H1 (cell line): ENCODE results near the gene RPS28. TPM values are rescaled to one million over a fixed set of nuclear protein-coding genes. Genes with fewer than 3 reads are reported as not detected.

Experiments
- CTCF ChIA-PET: fragments of 300-600 bp; sonication (Branson Sonifier 250); formaldehyde crosslinking; loops from one replicate; lab custom pipeline; 2021; ENCODE audit not compliant: partially characterized antibody; lab: Charles Lee
- POLR2A ChIA-PET: fragments of 300-600 bp; sonication (Branson Sonifier 250); formaldehyde crosslinking; loops from one replicate; lab custom pipeline; 2021; ENCODE audit warnings: inconsistent platforms; ENCODE audit not compliant: partially characterized antibody; lab: Charles Lee
- DNase-seq, 2 experiments: peaks; one replicate each; pipeline versions ENCODE4 v3.0.0 to v3.0.0-alpha.2; 2010 to 2022; ENCODE audit warnings: low spot score in 2 of 2, low read depth in 1 of 2, mixed read lengths in 1 of 2
- FAIRE-seq: peaks from 2 replicates; lab custom pipeline; 2011; peaks lifted over from hg19 to GRCh38; lab: Jason Lieb, UNC
- H2AFZ ChIP-seq: 2 replicates; pipeline ENCODE4 v1.8.1; 2012; ENCODE audit warnings: low read length, inconsistent platforms
- H2AK5ac ChIP-seq: 2 replicates; pipeline ENCODE4 v1.6.1; 2013; ENCODE audit warnings: low read depth, low read length
- H2BK120ac ChIP-seq: replicated peaks from 2 replicates; pipeline ENCODE3; 2013; ENCODE audit warnings: low read depth, low read length, inconsistent platforms
- H2BK12ac ChIP-seq: 2 replicates; pipeline ENCODE4 v1.6.1; 2013; ENCODE audit warnings: low read depth, low read length
- H2BK15ac ChIP-seq: 2 replicates; pipeline ENCODE4 v1.6.1; 2013; ENCODE audit warnings: low read length
- H2BK20ac ChIP-seq: 2 replicates; pipeline ENCODE4 v1.6.1; 2013; ENCODE audit warnings: low read length
- H2BK5ac ChIP-seq: 2 replicates; pipeline ENCODE4 v1.6.1; 2013; ENCODE audit warnings: low read depth, low read length
- H3K14ac ChIP-seq: 2 replicates; pipeline ENCODE4 v1.6.1; 2013; ENCODE audit warnings: inconsistent platforms; ENCODE audit not compliant: insufficient read length
- H3K18ac ChIP-seq: 2 replicates; pipeline ENCODE4 v1.6.1; 2013; ENCODE audit warnings: low read length; ENCODE audit errors: extremely low read depth
- H3K23ac ChIP-seq: 2 replicates; pipeline ENCODE4 v1.6.1; 2013; ENCODE audit warnings: inconsistent platforms; ENCODE audit not compliant: insufficient read length
- H3K23me2 ChIP-seq: 2 replicates; pipeline ENCODE4 v1.6.1; 2013; ENCODE audit warnings: low read depth, low read length
- H3K27ac ChIP-seq: 2 replicates; pipeline ENCODE4 v1.6.1; 2011; ENCODE audit warnings: low read depth, low read length, inconsistent platforms
- H3K27me3 ChIP-seq, 4 experiments: replicated peaks in 1 of 4; 1 replicate in 1 of 4; 2 replicates in 3 of 4; pipeline versions ENCODE4 v1.6.1 to v1.8.1; 2011 to 2013; ENCODE audit warnings: low read length in 3 of 4, mild to moderate bottlenecking in 3 of 4, inconsistent platforms in 2 of 4, mixed read lengths in 2 of 4, moderate library complexity in 1 of 4; ENCODE audit not compliant: control insufficient read depth in 3 of 4, insufficient read depth in 3 of 4; ENCODE audit errors: extremely low read depth in 1 of 4
- H3K36me3 ChIP-seq, 4 experiments: 2 replicates each; pipeline versions ENCODE4 v1.6.1 to v1.8.1; 2011 to 2013; ENCODE audit warnings: mild to moderate bottlenecking in 4 of 4, low read length in 3 of 4, moderate library complexity in 2 of 4, control low read depth in 1 of 4, inconsistent platforms in 1 of 4; ENCODE audit not compliant: insufficient read depth in 4 of 4, control insufficient read depth in 2 of 4
- H3K4ac ChIP-seq: replicated peaks from 2 replicates; pipeline ENCODE3; 2013; ENCODE audit warnings: low read length, low read depth, mixed read lengths, inconsistent platforms; ENCODE audit not compliant: insufficient read length
- H3K4me1 ChIP-seq, 4 experiments: replicated peaks in 1 of 4; 1 replicate in 1 of 4; 2 replicates in 3 of 4; pipeline versions ENCODE4 v1.6.1 to v1.8.1; 2011 to 2013; ENCODE audit warnings: low read length in 3 of 4, inconsistent platforms in 2 of 4, mixed read lengths in 1 of 4; ENCODE audit not compliant: insufficient read depth in 4 of 4, control insufficient read depth in 3 of 4
- H3K4me2 ChIP-seq, 2 experiments: 2 replicates each; pipeline versions ENCODE4 v1.6.1 to v1.8.1; 2011 to 2013; ENCODE audit warnings: low read depth in 2 of 2, low read length in 2 of 2, control low read depth in 1 of 2, inconsistent platforms in 1 of 2, mild to moderate bottlenecking in 1 of 2; ENCODE audit not compliant: insufficient read depth in 1 of 2
- H3K4me3 ChIP-seq, 4 experiments: fragments of 200-600, 300-600 bp in 1 of 4; sonication (generic), shearing (Covaris generic), sonication (Bioruptor Twin) in 1 of 4; 2 replicates each; pipeline versions ENCODE4 v1.5.1 to v1.8.1; 2011 to 2016; ENCODE audit warnings: low read length in 4 of 4, low read depth in 3 of 4, control low read depth in 2 of 4, inconsistent platforms in 2 of 4, mild to moderate bottlenecking in 2 of 4, mixed read lengths in 1 of 4, moderate library complexity in 1 of 4; ENCODE audit not compliant: insufficient read depth in 2 of 4; ENCODE audit errors: extremely low read depth in 1 of 4
- H3K56ac ChIP-seq: replicated peaks from 2 replicates; pipeline ENCODE3; 2013; ENCODE audit warnings: low read depth, mild to moderate bottlenecking, mixed read lengths, low read length, inconsistent platforms; ENCODE audit not compliant: insufficient read length
- H3K79me1 ChIP-seq: 2 replicates; pipeline ENCODE4 v1.6.1; 2013; ENCODE audit warnings: low read depth, low read length, control low read depth
- H3K79me2 ChIP-seq, 2 experiments: 2 replicates each; pipeline versions ENCODE4 v1.6.1 to v1.8.1; 2012 to 2013; ENCODE audit warnings: low read length in 2 of 2, mild to moderate bottlenecking in 2 of 2, inconsistent platforms in 1 of 2; ENCODE audit not compliant: insufficient read depth in 2 of 2, control insufficient read depth in 1 of 2
- H3K9ac ChIP-seq, 4 experiments: replicated peaks in 1 of 4; 1 replicate in 1 of 4; 2 replicates in 3 of 4; pipeline versions ENCODE4 v1.6.1 to v1.8.1; 2011 to 2013; ENCODE audit warnings: low read depth in 3 of 4, low read length in 3 of 4, control low read depth in 2 of 4, mild to moderate bottlenecking in 2 of 4, moderate library complexity in 2 of 4, inconsistent platforms in 1 of 4; ENCODE audit errors: extremely low read depth in 1 of 4
- H3K9me3 ChIP-seq, 2 experiments: 2 replicates each; pipeline versions ENCODE4 v1.6.1 to v1.8.1; 2012 to 2013; ENCODE audit warnings: mild to moderate bottlenecking in 2 of 2, moderate library complexity in 2 of 2, control low read depth in 1 of 2, inconsistent platforms in 1 of 2, low read depth in 1 of 2, low read length in 1 of 2, mixed read lengths in 1 of 2; ENCODE audit not compliant: insufficient read depth in 2 of 2
- H4K20me1 ChIP-seq, 2 experiments: replicated peaks in 1 of 2; 2 replicates each; pipeline versions ENCODE3 to v1.8.1; 2011 to 2013; ENCODE audit warnings: inconsistent platforms in 2 of 2, low read length in 2 of 2, mild to moderate bottlenecking in 1 of 2; ENCODE audit not compliant: insufficient read depth in 2 of 2, control insufficient read depth in 1 of 2
- H4K5ac ChIP-seq: 2 replicates; pipeline ENCODE4 v1.6.1; 2013; ENCODE audit warnings: low read length, low read depth, mixed read lengths, inconsistent platforms; ENCODE audit not compliant: insufficient read length
- H4K8ac ChIP-seq: 2 replicates; pipeline ENCODE4 v1.8.0; 2013; ENCODE audit warnings: mild to moderate bottlenecking, moderate library complexity, low read length, inconsistent platforms; ENCODE audit not compliant: insufficient read depth; ENCODE audit errors: extremely low read depth
- H4K91ac ChIP-seq: replicated peaks from 2 replicates; pipeline ENCODE3; 2013; ENCODE audit warnings: low read length, mixed read lengths, inconsistent platforms; ENCODE audit not compliant: insufficient read length
- EGR1 ChIP-seq: IDR thresholded peaks from 2 replicates; pipeline ENCODE4 v1.6.1; 2011; ENCODE audit warnings: low read depth, low read length, borderline replicate concordance
- JUND ChIP-seq: IDR thresholded peaks from 2 replicates; pipeline ENCODE4 v1.6.1; 2011; ENCODE audit warnings: mild to moderate bottlenecking, improper control_type of control experiment, low read length
- PHF8 ChIP-seq: fragments of 200-600 bp; sonication (generic); conservative IDR thresholded peaks from 2 replicates; pipeline ENCODE4 v1.7.1; 2012; ENCODE audit warnings: low read depth, mild to moderate bottlenecking, inconsistent platforms, low read length, moderate library complexity
- POLR2AphosphoS5 ChIP-seq: IDR thresholded peaks from 2 replicates; pipeline ENCODE4 v1.6.1; 2011; ENCODE audit warnings: low read depth, low read length
- RNF2 ChIP-seq: fragments of 200-900, 300-1000 bp; sonication (generic); IDR thresholded peaks from 2 replicates; pipeline ENCODE4 v1.7.1; 2016; ENCODE audit warnings: borderline replicate concordance, low read depth, mild to moderate bottlenecking, antibody characterized with exemption, low read length; ENCODE audit not compliant: poor library complexity, severe bottlenecking; ENCODE audit errors: missing control alignments
- YY1 ChIP-seq: IDR thresholded peaks from 2 replicates; pipeline ENCODE4 v1.6.1; 2011; ENCODE audit warnings: low read depth, mild to moderate bottlenecking, low read length
- WGBS, 2 experiments: shearing (Covaris generic) in 1 of 2; methylation state at CpG; one replicate each; pipeline versions ENCODE4 v1.1.6 to v1.1.7; 2013 to 2015; ENCODE audit warnings: low lambda C conversion rate in 2 of 2, mixed read lengths in 2 of 2, inconsistent platforms in 1 of 2, low coverage in 1 of 2, missing lambda C conversion rate in 1 of 2; ENCODE audit not compliant: insufficient replicate concordance in 2 of 2, insufficient coverage in 1 of 2, insufficient read length in 1 of 2; ENCODE audit errors: extremely low coverage in 1 of 2, missing lambda C conversion rate in 1 of 2; 5-methylcytosine and 5-hydroxymethylcytosine counted together
- polyA plus RNA-seq, 7 experiments: library from polyadenylated mRNA; depleted of rRNA in 3 of 7; stranded (reverse) in 5 of 7; unstranded in 2 of 7; fragments of >200 nt in 5 of 7; fragments of 200-250 nt in 2 of 7; gene quantifications; 1 replicate in 5 of 7; 2 replicates in 1 of 7; 4 replicates in 1 of 7; pipeline versions ENCODE4 v1.2.1 to v1.2.3, GENCODE V29; 2011 to 2013; ENCODE audit warnings: missing spikeins in 2 of 7, mixed read lengths in 2 of 7
- total RNA-seq: library from RNA; stranded (reverse); fragmentation: NEBNext Ultra II Directional; extraction: Animal tissue kit (Norgen Biotek cat#: 25700); gene quantifications from 2 replicates; pipeline ENCODE4 v1.2.1, GENCODE V29; 2021
- TF ChIP-seq, protein P1 (sequence below): IDR thresholded peaks from 2 replicates; pipeline ENCODE4 v1.6.1; 2012; ENCODE audit warnings: inconsistent platforms

The RPS28 gene
- total and polyA plus RNA-seq, 2 of the 8 experiments (the other 6 are each of a cell fraction or from before 2014, with no cell fraction given), result 1,241 to 1,699 TPM

DNA sequence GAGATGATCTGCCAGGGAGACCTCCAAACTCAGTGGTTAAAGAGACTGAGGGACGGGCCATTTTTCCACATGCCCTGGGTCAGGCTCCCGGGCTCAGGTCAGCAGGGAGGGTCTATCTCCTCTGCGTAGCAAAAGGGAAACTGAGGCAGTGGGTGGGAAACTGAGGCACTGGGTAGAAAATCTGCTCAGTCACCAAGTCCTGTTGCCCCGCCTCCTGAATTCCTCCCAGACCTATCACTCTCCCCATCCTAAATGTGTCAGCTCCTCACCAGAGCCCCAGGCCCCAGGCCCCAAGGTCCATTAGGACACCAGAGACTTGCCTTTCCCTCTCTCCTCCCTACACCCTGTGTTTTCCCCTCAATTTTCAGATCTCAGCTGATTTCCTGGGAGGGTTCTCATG is 15.5 kb upstream of the RPS28 start:
- Histone ChIP-seq H4K91ac (no peak overlapping the region), H3K4me2 (no peak overlapping the region), H2BK20ac (no peak overlapping the region), H2BK12ac (no peak overlapping the region), H2AFZ (no peak overlapping the region), H2BK15ac (no peak overlapping the region), H3K4me1 (peaks cover 0 to 15% (median 7%) of the 10 kb centered on the region in 4 experiments; a peak in 6 of 7 replicates), H2BK120ac (no peak overlapping the region), H3K79me1 (peaks cover 7% of the 10 kb centered on the region), H4K20me1 (peaks cover 0 to 4% of the 10 kb centered on the region in 2 experiments), H3K18ac (no peak overlapping the region), H3K27me3 (no peaks in the 10 kb centered on the region), H3K27ac (no peak overlapping the region), H2BK5ac (no peak overlapping the region), H3K36me3 (peaks cover 4 to 12% (median 6%) of the 10 kb centered on the region in 4 experiments; a peak in 5 of 8 replicates), H3K4ac (no peak overlapping the region), H3K23me2 (peaks cover 8% of the 10 kb centered on the region), H3K23ac (no peak overlapping the region), H4K8ac (no peak overlapping the region), H3K79me2 (peaks cover 0 to 7% of the 10 kb centered on the region in 2 experiments; a peak in 2 of 4 replicates), H3K4me3 (no peak overlapping the region), H3K56ac (no peak overlapping the region), H3K9me3 (no peaks in the 10 kb centered on the region), H4K5ac (no peak overlapping the region), H3K9ac (no peak overlapping the region), H3K14ac (no peak overlapping the region), H2AK5ac (no peak overlapping the region)
- ChIA-PET CTCF (interaction anchor here (0.6 to 1.4 kb wide), 2 partner anchors 18 to 20 kb away, joined by 4 to 5 read pairs; no protein-coding TSS in a partner anchor), POLR2A (interaction anchor here (0.9 to 25.3 kb wide), 3 partner anchors 23 to 212 kb away, joined by 3 to 583 read pairs (median 4); partner anchors contain the start of genes NDUFA7 and RPS28)
- 67% methylated on average over 4 of the region's 4 CpGs; no CpG with 5 or more reads in 1 of the 2 experiments for WGBS, 2 experiments
- DNase-seq (no peak), FAIRE-seq (no peak)
- TF ChIP-seq YY1 (no peak), PHF8 (no peak), POLR2AphosphoS5 (no peak), EGR1 (no peak), RNF2 (no peak), JUND (no peak)
- TF ChIP-seq, protein P1, sequence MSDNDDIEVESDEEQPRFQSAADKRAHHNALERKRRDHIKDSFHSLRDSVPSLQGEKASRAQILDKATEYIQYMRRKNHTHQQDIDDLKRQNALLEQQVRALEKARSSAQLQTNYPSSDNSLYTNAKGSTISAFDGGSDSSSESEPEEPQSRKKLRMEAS, result no peak
